ENCODE results near the gene HS3ST2. TPM values are rescaled to one million over a fixed set of nuclear protein-coding genes. Genes with fewer than 3 reads are reported as not detected.

The HS3ST2 gene
- total and polyA plus RNA-seq, 2 experiments from 2014 or later = 1.4 to 3.2 TPM

DNA sequence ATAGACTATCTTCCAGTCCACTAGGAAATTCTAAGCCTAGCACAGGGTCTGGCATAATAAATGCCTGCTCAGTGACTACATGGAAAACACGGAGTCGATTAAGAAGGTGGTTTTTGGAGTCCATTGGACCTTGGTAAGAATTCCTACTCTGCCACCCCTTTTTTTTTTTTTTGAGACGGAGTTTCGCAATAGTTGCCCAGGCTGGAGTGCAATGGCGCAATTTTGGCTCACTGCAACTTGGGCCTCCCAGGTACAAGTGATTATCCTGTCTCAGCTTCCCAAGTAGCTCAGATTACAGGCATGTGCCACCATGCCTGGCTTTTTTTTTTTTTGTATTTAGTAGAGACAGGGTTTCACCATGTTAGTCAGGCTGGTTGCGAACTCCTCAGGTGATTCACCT, 123.2 kb downstream of the HS3ST2 start:
- DNase-seq (ENCODE audit: low spot score) (no peak), ATAC-seq (no peak)
- Mint-ChIP-seq H3K27me3 (ENCODE audit: insufficient read depth, low read depth, poor library complexity) (peaks cover 2% of the 10 kb centered on the region), H3K4me3 (no peak overlapping the region), H3K27ac (no peak overlapping the region), H3K4me1 (peaks cover 29% of the 10 kb centered on the region), H3K9me3 (no peaks in the 10 kb centered on the region), H3K36me3 (ENCODE audit: low read depth) (no peaks in the 10 kb centered on the region)
- H2AFZ ChIP-seq = no peak overlapping the region
- H3K4me1 ChIP-seq (ENCODE audit: insufficient read depth) = peaks cover 16% of the 10 kb centered on the region
- TF ChIP-seq CREB1 (CRISPR knock-in tag; IDR thresholded peaks at IDR 0.05; ENCODE audit: low read depth) = no peak
- TF ChIP-seq EZH2 (IDR thresholded peaks at IDR 0.05; ENCODE audit: low read depth, unreplicated experiment) = no peak
- TF ChIP-seq, protein P1, sequence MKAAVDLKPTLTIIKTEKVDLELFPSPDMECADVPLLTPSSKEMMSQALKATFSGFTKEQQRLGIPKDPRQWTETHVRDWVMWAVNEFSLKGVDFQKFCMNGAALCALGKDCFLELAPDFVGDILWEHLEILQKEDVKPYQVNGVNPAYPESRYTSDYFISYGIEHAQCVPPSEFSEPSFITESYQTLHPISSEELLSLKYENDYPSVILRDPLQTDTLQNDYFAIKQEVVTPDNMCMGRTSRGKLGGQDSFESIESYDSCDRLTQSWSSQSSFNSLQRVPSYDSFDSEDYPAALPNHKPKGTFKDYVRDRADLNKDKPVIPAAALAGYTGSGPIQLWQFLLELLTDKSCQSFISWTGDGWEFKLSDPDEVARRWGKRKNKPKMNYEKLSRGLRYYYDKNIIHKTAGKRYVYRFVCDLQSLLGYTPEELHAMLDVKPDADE (IDR thresholded peaks at IDR 0.05) = no peak
- TF ChIP-seq, protein P2, sequence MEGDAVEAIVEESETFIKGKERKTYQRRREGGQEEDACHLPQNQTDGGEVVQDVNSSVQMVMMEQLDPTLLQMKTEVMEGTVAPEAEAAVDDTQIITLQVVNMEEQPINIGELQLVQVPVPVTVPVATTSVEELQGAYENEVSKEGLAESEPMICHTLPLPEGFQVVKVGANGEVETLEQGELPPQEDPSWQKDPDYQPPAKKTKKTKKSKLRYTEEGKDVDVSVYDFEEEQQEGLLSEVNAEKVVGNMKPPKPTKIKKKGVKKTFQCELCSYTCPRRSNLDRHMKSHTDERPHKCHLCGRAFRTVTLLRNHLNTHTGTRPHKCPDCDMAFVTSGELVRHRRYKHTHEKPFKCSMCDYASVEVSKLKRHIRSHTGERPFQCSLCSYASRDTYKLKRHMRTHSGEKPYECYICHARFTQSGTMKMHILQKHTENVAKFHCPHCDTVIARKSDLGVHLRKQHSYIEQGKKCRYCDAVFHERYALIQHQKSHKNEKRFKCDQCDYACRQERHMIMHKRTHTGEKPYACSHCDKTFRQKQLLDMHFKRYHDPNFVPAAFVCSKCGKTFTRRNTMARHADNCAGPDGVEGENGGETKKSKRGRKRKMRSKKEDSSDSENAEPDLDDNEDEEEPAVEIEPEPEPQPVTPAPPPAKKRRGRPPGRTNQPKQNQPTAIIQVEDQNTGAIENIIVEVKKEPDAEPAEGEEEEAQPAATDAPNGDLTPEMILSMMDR (conservative IDR thresholded peaks at IDR 0.05; ENCODE audit: low read depth in 2 of 2) = no peak
- TF ChIP-seq, protein P3, sequence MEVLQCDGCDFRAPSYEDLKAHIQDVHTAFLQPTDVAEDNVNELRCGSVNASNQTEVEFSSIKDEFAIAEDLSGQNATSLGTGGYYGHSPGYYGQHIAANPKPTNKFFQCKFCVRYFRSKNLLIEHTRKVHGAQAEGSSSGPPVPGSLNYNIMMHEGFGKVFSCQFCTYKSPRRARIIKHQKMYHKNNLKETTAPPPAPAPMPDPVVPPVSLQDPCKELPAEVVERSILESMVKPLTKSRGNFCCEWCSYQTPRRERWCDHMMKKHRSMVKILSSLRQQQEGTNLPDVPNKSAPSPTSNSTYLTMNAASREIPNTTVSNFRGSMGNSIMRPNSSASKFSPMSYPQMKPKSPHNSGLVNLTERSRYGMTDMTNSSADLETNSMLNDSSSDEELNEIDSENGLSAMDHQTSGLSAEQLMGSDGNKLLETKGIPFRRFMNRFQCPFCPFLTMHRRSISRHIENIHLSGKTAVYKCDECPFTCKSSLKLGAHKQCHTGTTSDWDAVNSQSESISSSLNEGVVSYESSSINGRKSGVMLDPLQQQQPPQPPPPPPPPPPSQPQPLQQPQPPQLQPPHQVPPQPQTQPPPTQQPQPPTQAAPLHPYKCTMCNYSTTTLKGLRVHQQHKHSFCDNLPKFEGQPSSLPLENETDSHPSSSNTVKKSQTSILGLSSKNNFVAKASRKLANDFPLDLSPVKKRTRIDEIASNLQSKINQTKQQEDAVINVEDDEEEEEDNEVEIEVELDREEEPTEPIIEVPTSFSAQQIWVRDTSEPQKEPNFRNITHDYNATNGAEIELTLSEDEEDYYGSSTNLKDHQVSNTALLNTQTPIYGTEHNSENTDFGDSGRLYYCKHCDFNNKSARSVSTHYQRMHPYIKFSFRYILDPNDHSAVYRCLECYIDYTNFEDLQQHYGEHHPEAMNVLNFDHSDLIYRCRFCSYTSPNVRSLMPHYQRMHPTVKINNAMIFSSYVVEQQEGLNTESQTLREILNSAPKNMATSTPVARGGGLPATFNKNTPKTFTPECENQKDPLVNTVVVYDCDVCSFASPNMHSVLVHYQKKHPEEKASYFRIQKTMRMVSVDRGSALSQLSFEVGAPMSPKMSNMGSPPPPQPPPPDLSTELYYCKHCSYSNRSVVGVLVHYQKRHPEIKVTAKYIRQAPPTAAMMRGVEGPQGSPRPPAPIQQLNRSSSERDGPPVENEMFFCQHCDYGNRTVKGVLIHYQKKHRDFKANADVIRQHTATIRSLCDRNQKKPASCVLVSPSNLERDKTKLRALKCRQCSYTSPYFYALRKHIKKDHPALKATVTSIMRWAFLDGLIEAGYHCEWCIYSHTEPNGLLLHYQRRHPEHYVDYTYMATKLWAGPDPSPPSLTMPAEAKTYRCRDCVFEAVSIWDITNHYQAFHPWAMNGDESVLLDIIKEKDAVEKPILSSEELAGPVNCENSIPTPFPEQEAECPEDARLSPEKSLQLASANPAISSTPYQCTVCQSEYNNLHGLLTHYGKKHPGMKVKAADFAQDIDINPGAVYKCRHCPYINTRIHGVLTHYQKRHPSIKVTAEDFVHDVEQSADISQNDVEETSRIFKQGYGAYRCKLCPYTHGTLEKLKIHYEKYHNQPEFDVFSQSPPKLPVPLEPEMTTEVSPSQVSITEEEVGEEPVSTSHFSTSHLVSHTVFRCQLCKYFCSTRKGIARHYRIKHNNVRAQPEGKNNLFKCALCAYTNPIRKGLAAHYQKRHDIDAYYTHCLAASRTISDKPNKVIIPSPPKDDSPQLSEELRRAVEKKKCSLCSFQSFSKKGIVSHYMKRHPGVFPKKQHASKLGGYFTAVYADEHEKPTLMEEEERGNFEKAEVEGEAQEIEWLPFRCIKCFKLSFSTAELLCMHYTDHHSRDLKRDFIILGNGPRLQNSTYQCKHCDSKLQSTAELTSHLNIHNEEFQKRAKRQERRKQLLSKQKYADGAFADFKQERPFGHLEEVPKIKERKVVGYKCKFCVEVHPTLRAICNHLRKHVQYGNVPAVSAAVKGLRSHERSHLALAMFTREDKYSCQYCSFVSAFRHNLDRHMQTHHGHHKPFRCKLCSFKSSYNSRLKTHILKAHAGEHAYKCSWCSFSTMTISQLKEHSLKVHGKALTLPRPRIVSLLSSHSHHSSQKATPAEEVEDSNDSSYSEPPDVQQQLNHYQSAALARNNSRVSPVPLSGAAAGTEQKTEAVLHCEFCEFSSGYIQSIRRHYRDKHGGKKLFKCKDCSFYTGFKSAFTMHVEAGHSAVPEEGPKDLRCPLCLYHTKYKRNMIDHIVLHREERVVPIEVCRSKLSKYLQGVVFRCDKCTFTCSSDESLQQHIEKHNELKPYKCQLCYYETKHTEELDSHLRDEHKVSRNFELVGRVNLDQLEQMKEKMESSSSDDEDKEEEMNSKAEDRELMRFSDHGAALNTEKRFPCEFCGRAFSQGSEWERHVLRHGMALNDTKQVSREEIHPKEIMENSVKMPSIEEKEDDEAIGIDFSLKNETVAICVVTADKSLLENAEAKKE (CRISPR knock-in tag; IDR thresholded peaks at IDR 0.05) = no peak
- no peak for TF ChIP-seq STAT1 (IDR thresholded peaks at IDR 0.05; ENCODE audit: unreplicated experiment)
- TF ChIP-seq, protein P4, sequence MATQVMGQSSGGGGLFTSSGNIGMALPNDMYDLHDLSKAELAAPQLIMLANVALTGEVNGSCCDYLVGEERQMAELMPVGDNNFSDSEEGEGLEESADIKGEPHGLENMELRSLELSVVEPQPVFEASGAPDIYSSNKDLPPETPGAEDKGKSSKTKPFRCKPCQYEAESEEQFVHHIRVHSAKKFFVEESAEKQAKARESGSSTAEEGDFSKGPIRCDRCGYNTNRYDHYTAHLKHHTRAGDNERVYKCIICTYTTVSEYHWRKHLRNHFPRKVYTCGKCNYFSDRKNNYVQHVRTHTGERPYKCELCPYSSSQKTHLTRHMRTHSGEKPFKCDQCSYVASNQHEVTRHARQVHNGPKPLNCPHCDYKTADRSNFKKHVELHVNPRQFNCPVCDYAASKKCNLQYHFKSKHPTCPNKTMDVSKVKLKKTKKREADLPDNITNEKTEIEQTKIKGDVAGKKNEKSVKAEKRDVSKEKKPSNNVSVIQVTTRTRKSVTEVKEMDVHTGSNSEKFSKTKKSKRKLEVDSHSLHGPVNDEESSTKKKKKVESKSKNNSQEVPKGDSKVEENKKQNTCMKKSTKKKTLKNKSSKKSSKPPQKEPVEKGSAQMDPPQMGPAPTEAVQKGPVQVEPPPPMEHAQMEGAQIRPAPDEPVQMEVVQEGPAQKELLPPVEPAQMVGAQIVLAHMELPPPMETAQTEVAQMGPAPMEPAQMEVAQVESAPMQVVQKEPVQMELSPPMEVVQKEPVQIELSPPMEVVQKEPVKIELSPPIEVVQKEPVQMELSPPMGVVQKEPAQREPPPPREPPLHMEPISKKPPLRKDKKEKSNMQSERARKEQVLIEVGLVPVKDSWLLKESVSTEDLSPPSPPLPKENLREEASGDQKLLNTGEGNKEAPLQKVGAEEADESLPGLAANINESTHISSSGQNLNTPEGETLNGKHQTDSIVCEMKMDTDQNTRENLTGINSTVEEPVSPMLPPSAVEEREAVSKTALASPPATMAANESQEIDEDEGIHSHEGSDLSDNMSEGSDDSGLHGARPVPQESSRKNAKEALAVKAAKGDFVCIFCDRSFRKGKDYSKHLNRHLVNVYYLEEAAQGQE (IDR thresholded peaks at IDR 0.05; ENCODE audit: unreplicated experiment) = no peak
- no peak for TF ChIP-seq POLR2AphosphoS5 (IDR thresholded peaks at IDR 0.05; ENCODE audit: low read depth)
- no peak for TF ChIP-seq JUNB (IDR thresholded peaks at IDR 0.05; ENCODE audit: unreplicated experiment)
- no peak for TF ChIP-seq ZNF331 (CRISPR knock-in tag; IDR thresholded peaks at IDR 0.05; ENCODE audit: low read depth)
- no peaks in the 10 kb centered on the region for H3F3A ChIP-seq (replicated peaks; ENCODE audit: low read depth)
- no peaks in the 10 kb centered on the region for H3K27me3 ChIP-seq (ENCODE audit: insufficient read depth)
- H3K79me2 ChIP-seq (replicated peaks; ENCODE audit: insufficient read depth) = no peaks in the 10 kb centered on the region
- no peak overlapping the region for H3K27ac ChIP-seq (ENCODE audit: low read depth)
- no peaks in the 10 kb centered on the region for H4K20me1 ChIP-seq (replicated peaks; ENCODE audit: insufficient read depth)
- no peak overlapping the region for H3K4me2 ChIP-seq
- H3K4me3 ChIP-seq = no peak overlapping the region
- H3K36me3 ChIP-seq (ENCODE audit: insufficient read depth) = no peaks in the 10 kb centered on the region
- H3K9me2 ChIP-seq (ENCODE audit: insufficient read depth) = peaks cover 2% of the 10 kb centered on the region; the same call in 1 of the 2 replicates

All from GM23338 (cell line).